Stimulated activated CD8-positive, alpha-beta memory T cell treated with anti-CD3 and anti-CD28 coated beads, Interleukin-7, amount 100 ng/mL, for 48 hours (primary cell): ENCODE measurements around the gene KBTBD8.

Experiments used
- DNase-seq, 2 donors: peaks; one replicate each; pipeline ENCODE4 v3.0.0-alpha.2; 2020; ENCODE audit warnings: low read depth in 1 of 2; ENCODE audit errors: extremely low read depth in 1 of 2

The KBTBD8 gene

GRCh38 chr3:67033079-67033478 is 35.0 kb downstream of the KBTBD8 start:
- DNase-seq: no peak

- no peak for DNase-seq
Observed at GRCh38 chr3:67034371-67034770, 36.3 kb downstream of the KBTBD8 start.

GRCh38 chr3:67037615-67038014 is 39.5 kb downstream of the KBTBD8 start:
- DNase-seq: no peak

- no peak for DNase-seq
Observed at GRCh38 chr3:67044295-67044694, 46.2 kb downstream of the KBTBD8 start.

GRCh38 chr3:67044955-67045354 is 46.8 kb downstream of the KBTBD8 start:
- DNase-seq: no peak

GRCh38 chr3:67045711-67046465 is 47.8 kb downstream of the KBTBD8 start:
- DNase-seq: no peak

GRCh38 chr3:67047051-67047450 is 48.9 kb downstream of the KBTBD8 start:
- DNase-seq: no peak

GRCh38 chr3:67048067-67048714 is 50.1 kb downstream of the KBTBD8 start:
- no peak for DNase-seq

- DNase-seq: no peak
Observed at GRCh38 chr3:67048715-67049074, 50.6 kb downstream of the KBTBD8 start.

- DNase-seq: no peak
Observed at GRCh38 chr3:67059443-67059842, 61.3 kb downstream of the KBTBD8 start.
